ENCODE results near the gene CLCA2.

DNA sequence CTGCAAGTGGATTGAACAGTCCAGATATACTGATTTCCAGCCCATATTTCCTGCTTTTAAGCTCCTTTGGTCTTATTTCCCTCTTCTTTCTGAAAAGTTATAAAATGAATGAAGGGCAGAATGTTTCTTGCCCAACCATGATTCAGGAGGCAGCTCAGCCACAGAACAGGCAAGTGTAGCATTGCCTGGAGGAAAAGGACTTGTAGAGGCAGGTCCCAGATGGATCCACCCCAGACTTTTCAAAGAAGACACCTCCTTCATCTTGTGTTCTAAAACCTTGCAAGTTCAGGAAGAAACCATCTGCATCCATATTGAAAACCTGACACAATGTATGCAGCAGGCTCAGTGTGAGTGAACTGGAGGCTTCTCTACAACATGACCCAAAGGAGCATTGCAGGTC, at the start of gene CLCA2:
- TF ChIP-seq, protein P1, sequence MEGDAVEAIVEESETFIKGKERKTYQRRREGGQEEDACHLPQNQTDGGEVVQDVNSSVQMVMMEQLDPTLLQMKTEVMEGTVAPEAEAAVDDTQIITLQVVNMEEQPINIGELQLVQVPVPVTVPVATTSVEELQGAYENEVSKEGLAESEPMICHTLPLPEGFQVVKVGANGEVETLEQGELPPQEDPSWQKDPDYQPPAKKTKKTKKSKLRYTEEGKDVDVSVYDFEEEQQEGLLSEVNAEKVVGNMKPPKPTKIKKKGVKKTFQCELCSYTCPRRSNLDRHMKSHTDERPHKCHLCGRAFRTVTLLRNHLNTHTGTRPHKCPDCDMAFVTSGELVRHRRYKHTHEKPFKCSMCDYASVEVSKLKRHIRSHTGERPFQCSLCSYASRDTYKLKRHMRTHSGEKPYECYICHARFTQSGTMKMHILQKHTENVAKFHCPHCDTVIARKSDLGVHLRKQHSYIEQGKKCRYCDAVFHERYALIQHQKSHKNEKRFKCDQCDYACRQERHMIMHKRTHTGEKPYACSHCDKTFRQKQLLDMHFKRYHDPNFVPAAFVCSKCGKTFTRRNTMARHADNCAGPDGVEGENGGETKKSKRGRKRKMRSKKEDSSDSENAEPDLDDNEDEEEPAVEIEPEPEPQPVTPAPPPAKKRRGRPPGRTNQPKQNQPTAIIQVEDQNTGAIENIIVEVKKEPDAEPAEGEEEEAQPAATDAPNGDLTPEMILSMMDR (conservative IDR thresholded peaks at IDR 0.05; ENCODE audit: low read length), result no peak
- TF ChIP-seq EZH2phosphoT487 (IDR thresholded peaks at IDR 0.05; ENCODE audit: borderline replicate concordance), result no peak
